ENCODE data around the gene DOCK4. TPM values are rescaled to one million over a fixed set of nuclear protein-coding genes. Genes with fewer than 3 reads are reported as not detected.

Gene DOCK4
- total RNA-seq, 1 donor from 2014 or later, result 60.3 TPM

DNA sequence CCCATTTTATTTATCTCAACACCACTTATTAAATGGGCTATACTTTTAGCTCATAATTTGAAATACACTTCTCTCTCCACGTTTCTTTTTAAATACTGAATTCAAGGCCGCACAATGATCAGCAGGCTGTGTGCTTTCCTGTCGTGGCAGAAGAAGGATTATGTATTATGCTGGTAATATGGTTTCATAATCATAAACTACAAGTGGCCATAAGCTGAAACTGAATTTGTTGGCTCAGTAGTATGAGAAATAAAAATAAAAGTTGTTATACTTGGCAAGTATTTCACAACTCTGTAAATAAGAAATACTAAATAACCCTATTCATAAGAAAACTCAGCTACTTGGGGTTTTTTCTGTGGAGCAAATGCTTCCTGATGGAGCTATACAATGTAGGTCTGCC lies 313.6 kb downstream of the DOCK4 start:
- Mint-ChIP-seq H3K36me3 (ENCODE audit: unreplicated experiment) (no peaks in the 10 kb centered on the region), H3K4me3 (ENCODE audit: unreplicated experiment) (no peak overlapping the region), H3K27me3 (ENCODE audit: unreplicated experiment) (no peaks in the 10 kb centered on the region), H3K27ac (ENCODE audit: unreplicated experiment) (no peak overlapping the region), H3K9me3 (ENCODE audit: unreplicated experiment) (no peaks in the 10 kb centered on the region), H3K4me1 (ENCODE audit: low read depth, unreplicated experiment) (peaks cover 3% of the 10 kb centered on the region)
- TF ChIP-seq, protein P1, sequence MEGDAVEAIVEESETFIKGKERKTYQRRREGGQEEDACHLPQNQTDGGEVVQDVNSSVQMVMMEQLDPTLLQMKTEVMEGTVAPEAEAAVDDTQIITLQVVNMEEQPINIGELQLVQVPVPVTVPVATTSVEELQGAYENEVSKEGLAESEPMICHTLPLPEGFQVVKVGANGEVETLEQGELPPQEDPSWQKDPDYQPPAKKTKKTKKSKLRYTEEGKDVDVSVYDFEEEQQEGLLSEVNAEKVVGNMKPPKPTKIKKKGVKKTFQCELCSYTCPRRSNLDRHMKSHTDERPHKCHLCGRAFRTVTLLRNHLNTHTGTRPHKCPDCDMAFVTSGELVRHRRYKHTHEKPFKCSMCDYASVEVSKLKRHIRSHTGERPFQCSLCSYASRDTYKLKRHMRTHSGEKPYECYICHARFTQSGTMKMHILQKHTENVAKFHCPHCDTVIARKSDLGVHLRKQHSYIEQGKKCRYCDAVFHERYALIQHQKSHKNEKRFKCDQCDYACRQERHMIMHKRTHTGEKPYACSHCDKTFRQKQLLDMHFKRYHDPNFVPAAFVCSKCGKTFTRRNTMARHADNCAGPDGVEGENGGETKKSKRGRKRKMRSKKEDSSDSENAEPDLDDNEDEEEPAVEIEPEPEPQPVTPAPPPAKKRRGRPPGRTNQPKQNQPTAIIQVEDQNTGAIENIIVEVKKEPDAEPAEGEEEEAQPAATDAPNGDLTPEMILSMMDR (IDR thresholded peaks at IDR 0.05; ENCODE audit: partially characterized antibody, unreplicated experiment), result no peak
- DNase-seq, result no peak

DNA sequence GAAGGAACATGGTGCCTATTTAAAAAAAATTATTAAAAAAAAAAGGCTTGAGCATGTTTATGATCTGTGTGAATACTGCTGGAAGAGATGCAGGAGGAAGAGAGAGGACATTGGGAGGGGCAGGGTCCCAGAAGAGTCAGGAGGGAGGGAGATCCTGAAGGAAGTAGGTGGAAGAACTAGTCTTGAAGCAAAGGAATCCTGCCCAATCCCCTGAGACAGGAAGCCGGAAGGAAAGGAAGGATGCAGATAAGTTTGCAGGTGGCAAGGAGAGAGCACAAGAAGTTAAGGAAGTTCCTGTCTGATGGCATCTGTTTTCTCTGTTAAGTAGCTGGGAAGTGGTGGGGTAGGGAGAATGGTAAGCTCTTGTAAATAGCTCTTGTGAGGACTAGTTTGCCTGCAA lies 318.5 kb downstream of the DOCK4 start:
- H3K27me3 Mint-ChIP-seq (ENCODE audit: unreplicated experiment), result no peaks in the 10 kb centered on the region
- TF ChIP-seq, protein P1 (IDR thresholded peaks at IDR 0.05; ENCODE audit: partially characterized antibody, unreplicated experiment), result no peak
- H3K27ac Mint-ChIP-seq (ENCODE audit: unreplicated experiment), result no peak overlapping the region
- peaks cover 6% of the 10 kb centered on the region for H3K4me1 Mint-ChIP-seq (ENCODE audit: low read depth, unreplicated experiment)
- no peaks in the 10 kb centered on the region for H3K36me3 Mint-ChIP-seq (ENCODE audit: unreplicated experiment)
- H3K9me3 Mint-ChIP-seq (ENCODE audit: unreplicated experiment), result no peaks in the 10 kb centered on the region
- DNase-seq, result no peak
- H3K4me3 Mint-ChIP-seq (ENCODE audit: unreplicated experiment), result no peak overlapping the region

DNA sequence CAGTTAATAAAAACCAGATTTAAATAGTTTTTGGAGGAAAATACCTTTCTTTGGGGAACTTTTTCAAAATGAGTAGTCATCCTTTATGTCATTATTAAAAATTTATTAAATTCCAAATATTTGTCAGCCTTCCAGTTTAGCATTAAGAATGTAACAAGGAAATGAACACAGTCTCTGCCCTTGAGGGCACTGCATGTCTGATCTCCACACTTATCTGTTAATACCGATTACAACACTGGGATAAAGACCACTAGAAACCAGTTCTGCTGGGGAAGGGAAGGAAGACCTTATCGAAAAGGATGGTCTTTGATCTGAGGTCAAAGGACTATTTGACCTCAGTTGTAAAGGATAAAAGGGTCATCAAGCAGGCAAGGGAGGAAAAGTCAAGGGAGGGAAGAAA lies 320.0 kb downstream of the DOCK4 start:
- no peak for DNase-seq
- Mint-ChIP-seq H3K4me3 (ENCODE audit: unreplicated experiment) (no peak overlapping the region), H3K36me3 (ENCODE audit: unreplicated experiment) (peaks cover 5% of the 10 kb centered on the region)

DNA sequence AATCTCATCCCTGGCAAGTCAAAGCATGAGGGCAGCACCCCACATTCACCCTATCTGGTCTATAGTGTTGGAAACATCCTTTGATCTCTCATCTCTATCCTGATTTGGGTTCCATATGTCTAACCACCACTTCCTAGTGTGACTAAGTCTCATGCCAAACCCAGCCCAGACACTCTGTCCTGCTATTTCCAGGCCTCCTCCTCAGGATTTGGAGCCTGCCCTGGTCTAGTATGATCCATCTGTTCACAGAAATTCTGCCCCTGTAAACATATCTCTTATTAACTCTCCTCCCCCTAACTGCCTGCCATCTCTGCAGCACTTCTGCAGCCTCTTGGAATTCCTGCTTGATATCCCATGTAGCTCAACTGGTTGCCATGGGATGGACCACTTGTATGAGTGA lies 323.0 kb downstream of the DOCK4 start:
- no peak overlapping the region for H3K4me3 Mint-ChIP-seq (ENCODE audit: unreplicated experiment)
- H3K27ac Mint-ChIP-seq (ENCODE audit: unreplicated experiment), result no peak overlapping the region
- peaks cover 6% of the 10 kb centered on the region for H3K4me1 Mint-ChIP-seq (ENCODE audit: low read depth, unreplicated experiment)
- H3K9me3 Mint-ChIP-seq (ENCODE audit: unreplicated experiment), result no peaks in the 10 kb centered on the region
- TF ChIP-seq, protein P1 (IDR thresholded peaks at IDR 0.05; ENCODE audit: partially characterized antibody, unreplicated experiment), result no peak
- peaks cover 4% of the 10 kb centered on the region for H3K27me3 Mint-ChIP-seq (ENCODE audit: unreplicated experiment)
- peaks cover 24% of the 10 kb centered on the region for H3K36me3 Mint-ChIP-seq (ENCODE audit: unreplicated experiment)
- DNase-seq, result no peak

More for the DNA sequence above, 320.0 kb downstream of the DOCK4 start:
- H3K27ac Mint-ChIP-seq (ENCODE audit: unreplicated experiment), result no peak overlapping the region
- peaks cover 6% of the 10 kb centered on the region for H3K4me1 Mint-ChIP-seq (ENCODE audit: low read depth, unreplicated experiment)
- TF ChIP-seq, protein P1 (IDR thresholded peaks at IDR 0.05; ENCODE audit: partially characterized antibody, unreplicated experiment), result no peak
- peaks cover 3% of the 10 kb centered on the region for H3K27me3 Mint-ChIP-seq (ENCODE audit: unreplicated experiment)
- no peaks in the 10 kb centered on the region for H3K9me3 Mint-ChIP-seq (ENCODE audit: unreplicated experiment)

DNA sequence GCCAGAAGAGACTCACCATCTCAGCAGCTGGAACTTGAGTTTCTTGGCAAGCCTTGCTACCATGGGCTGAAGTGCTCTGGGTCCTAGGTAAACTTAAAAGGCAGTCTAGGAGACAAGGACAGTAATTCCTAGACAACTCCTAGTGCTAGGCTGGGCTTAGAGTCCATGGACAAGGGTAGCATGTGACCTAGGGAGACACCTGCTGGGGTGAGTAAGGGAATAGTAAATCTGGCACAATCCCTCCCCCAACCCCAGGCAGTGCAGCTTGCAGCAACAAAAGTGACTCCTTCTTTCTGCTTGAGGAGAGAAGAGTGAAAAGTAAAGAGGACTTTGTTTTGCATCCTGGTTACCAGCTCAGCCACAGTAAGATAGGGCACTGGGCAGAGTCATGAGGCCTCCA lies 327.4 kb downstream of the DOCK4 start:
- Mint-ChIP-seq H3K27me3 (ENCODE audit: unreplicated experiment) (peaks cover 4% of the 10 kb centered on the region), H3K9me3 (ENCODE audit: unreplicated experiment) (no peaks in the 10 kb centered on the region), H3K27ac (ENCODE audit: unreplicated experiment) (no peak overlapping the region), H3K4me3 (ENCODE audit: unreplicated experiment) (no peak overlapping the region), H3K36me3 (ENCODE audit: unreplicated experiment) (peaks cover 24% of the 10 kb centered on the region), H3K4me1 (ENCODE audit: low read depth, unreplicated experiment) (peaks cover 4% of the 10 kb centered on the region)
- no peak for DNase-seq
- TF ChIP-seq, protein P1 (IDR thresholded peaks at IDR 0.05; ENCODE audit: partially characterized antibody, unreplicated experiment), result no peak
